Right atrium auricular region (tissue), 2 donors: ENCODE data around the gene ACBD6. TPM values are rescaled to one million over a fixed set of nuclear protein-coding genes. Genes with fewer than 3 reads are reported as not detected.

Source experiments
- DNase-seq: peaks from one replicate; pipeline ENCODE4 v3.0.0-alpha.2; 2019; ENCODE audit warnings: low spot score
- H3K27ac ChIP-seq, 2 donors: fragments of 200-600 bp; sonication (generic); 1 replicate in 1 of 2; 2 replicates in 1 of 2; pipeline ENCODE4 v1.5.1; 2016 to 2019
- H3K27me3 ChIP-seq, 2 donors: fragments of 200-600 bp; sonication (generic); one replicate each; pipeline versions ENCODE4 v1.5.1 to v1.6.0; 2017 to 2019
- H3K36me3 ChIP-seq: fragments of 200-600 bp; sonication (generic); one replicate; pipeline ENCODE4 v1.5.1; 2016
- H3K4me1 ChIP-seq, 2 donors: fragments of 200-600 bp; sonication (generic); one replicate each; pipeline versions ENCODE4 v1.5.1 to v1.6.0; 2017 to 2019
- H3K4me3 ChIP-seq, 2 donors: fragments of 200-600 bp; sonication (generic); 1 replicate in 1 of 2; 2 replicates in 1 of 2; pipeline ENCODE4 v1.5.1; 2017 to 2019; ENCODE audit warnings: mild to moderate bottlenecking in 1 of 2, moderate library complexity in 1 of 2
- H3K9me3 ChIP-seq, 2 donors: fragments of 200-600 bp; sonication (generic); one replicate each; pipeline ENCODE4 v1.5.1; 2019
- CTCF ChIP-seq, 2 donors: fragments of 200-600 bp; sonication (generic); IDR thresholded peaks; one replicate each; pipeline ENCODE4 v1.5.1; 2019; ENCODE audit warnings: antibody characterized with exemption in 2 of 2
- total RNA-seq, 2 donors: library from RNA; depleted of rRNA; stranded (reverse); fragments of >200 nt; gene quantifications; one replicate each; pipeline ENCODE4 v1.1.0, GENCODE V29; 2016

Gene ACBD6
- total RNA-seq, 2 donors from 2014 or later = 24.0 to 29.0 TPM

GRCh38 chr1:180486092-180486491 lies 16.3 kb downstream of the ACBD6 start:
- Histone ChIP-seq H3K9me3 (no peaks in the 10 kb centered on the region), H3K4me3 (no peak overlapping the region), H3K27ac (no peak overlapping the region), H3K36me3 (no peaks in the 10 kb centered on the region), H3K4me1 (no peaks in the 10 kb centered on the region), H3K27me3 (no peaks in the 10 kb centered on the region)
- no peak for DNase-seq
- no peak for TF ChIP-seq CTCF (IDR thresholded peaks at IDR 0.05)

- TF ChIP-seq CTCF (IDR thresholded peaks at IDR 0.05) = no peak
- Histone ChIP-seq H3K4me1 (no peaks in the 10 kb centered on the region), H3K27ac (no peak overlapping the region), H3K27me3 (no peaks in the 10 kb centered on the region), H3K9me3 (no peaks in the 10 kb centered on the region), H3K4me3 (no peak overlapping the region), H3K36me3 (no peaks in the 10 kb centered on the region)
- DNase-seq = no peak
Observed at GRCh38 chr1:180484490-180484889, 17.9 kb downstream of the ACBD6 start.

- H3K36me3 ChIP-seq = no peaks in the 10 kb centered on the region
- no peak overlapping the region for H3K27ac ChIP-seq
- H3K4me1 ChIP-seq = no peaks in the 10 kb centered on the region
- no peak for DNase-seq
- no peaks in the 10 kb centered on the region for H3K27me3 ChIP-seq
- no peak overlapping the region for H3K4me3 ChIP-seq
- H3K9me3 ChIP-seq = no peaks in the 10 kb centered on the region
- peak; percentile 74 to 75 for TF ChIP-seq CTCF (IDR thresholded peaks at IDR 0.05)
Observed at GRCh38 chr1:180482425-180483275, 19.7 kb downstream of the ACBD6 start.

- Histone ChIP-seq H3K4me3 (no peak overlapping the region), H3K4me1 (no peaks in the 10 kb centered on the region), H3K36me3 (no peaks in the 10 kb centered on the region), H3K27ac (no peak overlapping the region), H3K9me3 (peaks cover 0 to 2% of the 10 kb centered on the region in 2 donors), H3K27me3 (no peaks in the 10 kb centered on the region)
- DNase-seq = no peak
- no peak for TF ChIP-seq CTCF (IDR thresholded peaks at IDR 0.05)
Observed at GRCh38 chr1:180470031-180470430, 32.3 kb downstream of the ACBD6 start.

- H3K4me1 ChIP-seq = no peaks in the 10 kb centered on the region
- no peak overlapping the region for H3K27ac ChIP-seq
- no peak for DNase-seq
- H3K36me3 ChIP-seq = no peaks in the 10 kb centered on the region
- TF ChIP-seq CTCF (IDR thresholded peaks at IDR 0.05) = no peak
- H3K9me3 ChIP-seq = peaks cover 0 to 19% of the 10 kb centered on the region in 2 donors
- H3K27me3 ChIP-seq = no peaks in the 10 kb centered on the region
- H3K4me3 ChIP-seq = no peak overlapping the region
Observed at GRCh38 chr1:180468311-180468710, 34.1 kb downstream of the ACBD6 start.
